ENCODE data around the gene BRD8.
"Not testable (repeated sequence)": the region's sequence is repeated elsewhere in the genome, so short reads cannot be mapped to it uniquely, and the experiment has no call there.

BRD8 gene

GRCh38 chr5:138163721-138164120 lies 14.7 kb downstream of the BRD8 start:
- H3K4me3 ChIP-seq (ENCODE audit: low read length) = no peak overlapping the region
- no peak for DNase-seq (ENCODE audit: low read depth, low spot score)

- no peak for DNase-seq (ENCODE audit: low read depth, low spot score)
- H3K4me3 ChIP-seq (ENCODE audit: low read length) = no peak overlapping the region
These were observed 17.7 kb downstream of the BRD8 start for GRCh38 chr5:138160706-138161105.

DNA sequence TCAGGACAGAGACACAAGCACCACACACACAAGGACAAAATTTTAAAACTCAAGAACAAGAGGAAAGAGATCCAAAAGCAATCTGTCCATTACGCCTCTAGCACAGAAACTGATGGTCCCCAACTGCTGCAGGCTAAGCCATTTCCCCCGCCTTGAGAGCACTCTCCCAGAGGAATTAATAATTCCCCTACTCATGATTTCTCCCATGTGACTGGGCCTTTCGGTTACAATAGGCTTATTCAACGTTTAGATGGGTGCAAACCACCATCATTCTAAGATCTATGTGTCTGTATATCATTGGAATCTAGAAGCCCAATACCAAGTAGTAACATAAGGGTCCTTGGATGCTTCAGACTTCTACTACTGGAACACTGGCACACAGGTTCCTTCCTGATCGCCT lies 18.8 kb downstream of the BRD8 start:
- no peak for DNase-seq (ENCODE audit: low read depth, low spot score)
- H3K4me3 ChIP-seq (ENCODE audit: low read length) = no peak overlapping the region

DNA sequence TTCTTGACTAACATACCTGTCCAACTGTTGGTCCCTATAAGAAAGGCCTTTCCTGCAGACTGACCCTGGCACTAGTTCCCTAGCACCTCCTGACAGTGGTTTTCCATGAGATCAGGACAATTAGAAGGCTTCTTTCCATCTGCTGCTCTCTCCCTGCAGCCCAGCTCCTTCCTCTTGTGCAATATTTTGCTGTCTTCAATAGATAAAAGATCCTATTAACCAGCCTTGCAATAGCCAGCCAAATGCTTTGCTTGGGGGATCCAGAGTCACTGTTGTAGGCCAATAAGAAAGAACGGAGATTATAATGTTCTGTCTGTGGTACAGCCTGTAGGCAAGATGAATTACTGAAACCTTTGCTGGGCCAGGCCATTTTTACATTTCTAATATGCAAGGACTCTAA lies 20.8 kb downstream of the BRD8 start:
- no peak overlapping the region for H3K4me3 ChIP-seq (ENCODE audit: low read length)
- no peak for DNase-seq (ENCODE audit: low read depth, low spot score)

DNA sequence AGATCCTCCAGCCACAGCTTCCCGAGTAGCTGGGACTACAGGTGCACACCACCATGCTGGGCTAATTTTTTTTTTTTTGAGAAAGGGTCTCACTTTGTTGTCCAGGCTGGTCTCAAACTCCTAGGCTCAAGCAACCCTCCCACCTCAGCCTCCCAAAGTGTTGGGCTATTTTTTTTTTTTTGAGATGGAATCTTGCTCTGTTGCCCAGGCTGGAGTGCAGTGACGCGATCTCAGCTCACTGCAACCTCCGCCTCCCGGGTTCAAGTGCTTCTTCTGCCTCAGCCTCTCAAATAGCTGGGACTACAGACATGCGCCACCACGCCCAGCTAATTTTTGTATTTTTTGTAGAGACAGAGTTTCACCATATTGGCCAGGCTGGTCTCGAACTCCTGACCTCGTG lies 22.5 kb downstream of the BRD8 start:
- H3K4me3 ChIP-seq (ENCODE audit: low read length); DNase-seq (ENCODE audit: low read depth, low spot score): not testable (repeated sequence)

DNA sequence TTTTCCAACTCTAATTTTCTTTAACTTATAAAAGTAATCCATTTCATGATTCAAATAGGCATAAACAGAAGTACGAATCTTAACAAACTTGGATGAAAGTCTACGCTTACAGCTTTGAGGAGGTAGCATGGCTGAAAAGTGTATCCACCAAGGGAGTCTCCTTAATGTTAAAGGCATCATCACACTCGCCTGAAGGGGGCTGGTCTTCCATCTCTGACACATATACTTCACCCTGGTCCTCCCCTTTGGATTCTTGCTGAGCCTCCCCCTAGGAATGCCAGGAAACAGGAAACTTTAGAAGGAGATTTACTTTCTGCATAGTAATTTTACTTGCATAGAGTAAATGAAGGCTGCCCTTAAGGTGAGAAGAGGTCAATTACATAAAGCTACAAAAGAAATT lies 28.9 kb downstream of the BRD8 start:
- DNase-seq (ENCODE audit: low read depth, low spot score) = no peak
- H3K4me3 ChIP-seq (ENCODE audit: low read length) = no peak overlapping the region

DNA sequence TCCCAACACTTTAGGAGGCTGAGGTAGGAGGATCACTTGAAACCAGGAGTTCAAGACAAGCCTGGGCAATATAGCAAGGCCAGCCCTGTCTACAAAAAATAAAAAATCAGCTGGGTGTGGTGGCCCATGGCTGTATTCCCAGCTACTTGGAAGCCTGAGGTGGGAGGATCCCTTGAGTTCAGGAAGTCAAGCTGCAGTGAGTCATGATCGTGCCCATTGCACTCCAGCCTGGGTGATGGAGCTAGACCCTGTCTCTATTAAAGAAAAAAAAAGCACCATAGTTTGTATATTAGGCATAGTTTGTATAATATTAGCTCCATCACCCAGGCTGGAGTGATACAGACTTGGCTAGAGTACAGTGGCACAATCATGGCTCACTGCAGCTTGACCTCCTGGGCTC lies 29.6 kb downstream of the BRD8 start:
- H3K4me3 ChIP-seq (ENCODE audit: low read length) = no peak overlapping the region
- DNase-seq (ENCODE audit: low read depth, low spot score) = no peak

GRCh38 chr5:138143578-138143977 lies 34.9 kb downstream of the BRD8 start:
- DNase-seq (ENCODE audit: low read depth, low spot score); H3K4me3 ChIP-seq (ENCODE audit: low read length): not testable (repeated sequence)

DNA sequence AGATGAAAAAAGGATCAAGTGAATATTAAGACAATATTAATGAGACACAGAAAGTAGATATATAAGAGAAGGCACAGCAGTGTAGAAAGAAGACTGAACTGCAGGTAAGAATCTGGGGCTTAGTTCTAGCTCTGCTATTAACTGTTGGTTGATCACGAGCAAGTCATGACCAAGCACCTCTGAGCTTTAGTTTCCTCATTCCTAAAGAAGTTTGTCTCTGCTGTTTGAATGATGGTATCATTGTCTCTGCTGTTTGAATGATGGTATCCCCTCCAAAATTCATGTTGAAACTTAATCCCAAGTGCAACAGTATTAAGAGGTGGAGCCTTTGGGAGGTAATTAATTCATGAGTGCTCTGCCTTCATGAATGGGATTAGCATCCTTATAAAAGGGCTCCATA lies 36.7 kb downstream of the BRD8 start:
- DNase-seq (ENCODE audit: low read depth, low spot score) = no peak
- H3K4me3 ChIP-seq (ENCODE audit: low read length) = no peak overlapping the region

DNA sequence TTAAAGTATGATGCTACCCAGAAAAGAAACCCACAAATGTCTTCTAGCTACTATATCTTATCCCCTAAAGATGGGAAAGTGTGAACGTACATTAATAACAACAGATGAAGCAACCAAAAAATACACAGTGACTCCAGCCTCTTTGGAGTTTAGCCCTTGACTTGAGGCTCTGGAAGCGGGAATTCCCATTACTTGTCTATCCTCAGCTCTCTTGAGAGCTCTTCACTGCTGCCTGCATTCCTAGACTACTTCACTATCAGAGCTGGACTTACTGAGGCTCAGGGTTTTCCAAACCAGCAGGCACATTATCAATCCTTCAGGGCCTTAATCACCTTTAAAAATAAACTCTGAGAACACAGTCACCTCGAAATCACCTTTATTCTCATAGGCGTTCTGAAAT lies 38.2 kb downstream of the BRD8 start:
- no peak overlapping the region for H3K4me3 ChIP-seq (ENCODE audit: low read length)
- no peak for DNase-seq (ENCODE audit: low read depth, low spot score)

DNA sequence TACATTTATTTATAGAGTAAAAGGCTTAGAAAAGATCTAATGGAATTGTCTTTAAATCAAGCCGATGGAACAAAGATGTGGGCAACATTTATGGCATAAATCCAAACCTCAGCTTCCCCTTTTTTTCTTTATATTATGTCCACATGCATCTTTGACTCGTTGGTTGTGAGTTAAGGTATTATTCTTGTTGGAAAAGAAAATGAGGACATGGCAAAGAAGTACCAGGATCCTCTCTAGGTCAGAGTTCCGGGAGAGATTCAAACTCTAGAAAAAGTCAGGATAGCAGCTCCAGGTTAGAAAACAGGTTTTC lies 38.7 kb downstream of the BRD8 start:
- H3K4me3 ChIP-seq (ENCODE audit: low read length) = no peak overlapping the region
- DNase-seq (ENCODE audit: low read depth, low spot score) = no peak

- no peak for DNase-seq (ENCODE audit: low read depth, low spot score)
- H3K4me3 ChIP-seq (ENCODE audit: low read length) = no peak within 1 kb of the TSS
These were observed 39.3 kb downstream of the BRD8 start, which contains the start of gene NME5 for GRCh38 chr5:138138949-138139780. TSS of gene NME5 (minus strand) at chr5:138139428. CDS start at chr5:138138780, 648 bp downstream.

- DNase-seq (ENCODE audit: low read depth, low spot score) = no peak
- H3K4me3 ChIP-seq (ENCODE audit: low read length) = peak overlapping the region; percentile 46
These were observed 45.9 kb downstream of the BRD8 start for GRCh38 chr5:138132543-138132942.

GRCh38 chr5:138129347-138129746 lies 49.1 kb downstream of the BRD8 start:
- H3K4me3 ChIP-seq (ENCODE audit: low read length) = no peak overlapping the region
- DNase-seq (ENCODE audit: low read depth, low spot score) = no peak

DNA sequence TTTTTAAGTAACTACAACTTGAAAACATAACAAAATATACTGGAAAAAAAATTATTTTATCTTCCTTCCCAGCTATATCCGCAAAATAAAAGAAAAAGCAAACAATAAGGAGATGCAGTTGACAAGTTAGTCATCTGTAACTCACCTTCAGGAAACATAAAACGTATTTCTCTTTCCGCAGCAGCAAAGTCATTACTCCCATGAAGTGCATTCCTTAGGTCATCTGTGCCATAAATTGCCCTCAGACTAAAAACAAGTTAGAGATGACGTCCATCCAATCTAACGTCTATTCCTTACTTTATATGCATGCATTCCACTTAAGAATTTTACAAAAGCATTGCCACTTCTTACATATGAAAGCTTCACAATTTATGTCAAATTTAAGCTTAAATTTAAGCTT lies 50.1 kb downstream of the BRD8 start:
- no peak for DNase-seq (ENCODE audit: low read depth, low spot score)
- H3K4me3 ChIP-seq (ENCODE audit: low read length) = no peak overlapping the region

DNA sequence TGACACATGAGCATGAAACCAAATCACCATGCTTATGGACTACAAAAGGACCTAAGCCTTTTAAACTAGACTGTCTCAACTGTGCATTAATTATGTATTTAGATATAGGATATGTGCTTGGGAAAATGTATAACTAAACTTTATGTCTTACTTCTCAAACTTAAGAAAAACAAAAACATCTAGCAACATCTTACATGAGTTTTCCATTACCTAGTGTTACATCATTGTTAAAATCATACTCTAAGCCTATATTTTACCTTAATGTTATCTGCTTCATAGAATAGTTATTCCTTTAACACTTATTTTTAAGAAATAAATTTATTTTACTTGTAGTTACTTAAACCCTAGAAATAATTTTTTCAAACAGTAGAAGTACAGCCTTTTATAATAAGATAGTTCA lies 63.2 kb downstream of the BRD8 start:
- H3K4me3 ChIP-seq (ENCODE audit: low read length) = no peak overlapping the region
- DNase-seq (ENCODE audit: low read depth, low spot score) = no peak

DNA sequence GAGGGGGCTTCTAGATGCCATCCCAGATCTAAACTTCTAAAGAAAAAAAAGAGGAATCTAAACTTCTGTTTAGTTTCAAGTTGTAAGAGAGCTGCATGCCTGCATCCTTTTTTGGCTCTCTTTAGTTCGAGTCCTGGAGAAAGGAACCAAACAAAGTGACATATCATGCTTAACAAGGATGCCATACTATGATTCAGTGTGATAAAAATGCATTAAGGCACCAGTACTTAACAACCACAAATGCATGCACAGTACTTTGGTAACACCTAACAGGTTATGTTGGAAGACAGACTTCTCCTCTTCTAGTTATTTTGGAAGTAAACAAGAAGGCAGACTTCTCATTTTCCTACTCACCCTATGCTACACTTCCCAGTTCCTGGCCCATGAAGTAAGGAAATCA lies 66.5 kb downstream of the BRD8 start:
- no peak for DNase-seq (ENCODE audit: low read depth, low spot score)
- no peak overlapping the region for H3K4me3 ChIP-seq (ENCODE audit: low read length)

DNA sequence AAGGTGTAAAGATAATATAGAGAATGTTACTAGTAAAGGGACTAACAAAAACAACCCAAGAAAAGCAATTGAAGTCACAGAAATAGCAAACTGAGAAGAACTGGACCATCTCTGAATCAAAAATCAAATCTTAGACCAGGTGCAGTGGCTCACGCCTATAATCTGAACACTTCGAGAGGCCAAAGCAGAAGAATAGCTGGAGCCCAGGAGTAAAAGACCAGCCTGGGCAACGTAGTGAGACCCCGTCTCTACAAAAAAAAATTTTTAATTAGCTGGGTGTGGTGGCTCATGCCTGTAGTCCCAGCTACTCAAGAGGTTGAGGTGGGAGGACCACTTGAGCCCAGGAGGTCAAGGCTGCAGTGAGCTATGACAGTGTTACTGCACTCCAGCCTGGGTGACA lies 67.2 kb downstream of the BRD8 start:
- DNase-seq (ENCODE audit: low read depth, low spot score) = no peak
- H3K4me3 ChIP-seq (ENCODE audit: low read length) = no peak overlapping the region

DNA sequence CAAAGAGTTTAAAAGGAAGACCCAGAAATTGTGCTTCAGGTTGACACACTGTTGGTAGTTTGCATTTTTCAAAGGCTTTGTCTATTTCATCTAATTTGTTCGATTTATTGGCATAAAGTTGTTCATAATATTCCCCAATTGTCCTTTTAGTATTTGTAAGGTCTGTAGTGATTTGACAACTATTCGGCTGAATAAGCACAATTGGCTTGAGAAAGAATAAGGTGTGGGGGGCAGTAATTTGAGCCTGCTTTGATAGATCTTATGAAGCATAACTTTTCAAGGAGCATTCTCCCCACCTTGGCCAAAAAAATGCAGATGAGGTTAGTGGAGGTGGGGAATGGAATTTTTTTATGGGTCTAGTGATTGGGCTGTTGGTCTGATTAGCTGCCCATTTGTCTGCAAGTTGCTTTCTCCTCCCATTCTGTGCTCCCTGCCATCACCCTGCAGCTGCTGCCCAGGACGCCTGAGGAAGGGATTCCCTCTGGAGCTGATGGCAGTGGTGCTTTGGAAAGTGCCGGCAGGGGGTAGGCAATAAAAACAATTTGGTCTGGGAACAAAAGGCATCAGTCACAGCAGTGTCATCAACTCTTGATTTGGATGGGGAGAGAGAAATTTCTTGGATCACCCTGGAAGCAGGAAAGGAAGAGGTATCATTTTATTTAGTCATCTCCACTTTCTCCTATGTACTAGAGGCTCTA lies 68.0 kb downstream of the BRD8 start:
- no peak overlapping the region for H3K4me3 ChIP-seq (ENCODE audit: low read length)
- no peak for DNase-seq (ENCODE audit: low read depth, low spot score)

- H3K4me3 ChIP-seq (ENCODE audit: low read length) = no peak overlapping the region
- DNase-seq (ENCODE audit: low read depth, low spot score) = no peak
These were observed 68.8 kb downstream of the BRD8 start for GRCh38 chr5:138109463-138110265.
